Effector memory CD4-positive, alpha-beta T cell (primary cell): Measurements from ENCODE around the gene SSR4.
A peak's percentile ranks its signal among the peaks of the same experiment; 100 is the strongest.

Experiments
- DNase-seq, 3 donors: peaks; one replicate each; pipeline ENCODE4 v3.0.0-alpha.2; 2020
- H3K27ac ChIP-seq: 2 replicates; pipeline ENCODE4 v1.7.0; 2013; ENCODE audit warnings: mild to moderate bottlenecking, low read length, moderate library complexity; ENCODE audit not compliant: insufficient read depth, poor library complexity, severe bottlenecking
- H3K27me3 ChIP-seq: replicated peaks from 2 replicates; pipeline ENCODE4 v1.7.0; 2013; ENCODE audit warnings: mild to moderate bottlenecking, low read length; ENCODE audit not compliant: insufficient read depth, control insufficient read depth, poor library complexity, severe bottlenecking
- H3K36me3 ChIP-seq: 2 replicates; pipeline ENCODE4 v1.7.0; 2013; ENCODE audit warnings: mild to moderate bottlenecking, low read length, moderate library complexity; ENCODE audit not compliant: control insufficient read depth, insufficient read depth
- H3K4me1 ChIP-seq: 2 replicates; pipeline ENCODE4 v1.7.0; 2013; ENCODE audit warnings: low read length, mild to moderate bottlenecking; ENCODE audit not compliant: control insufficient read depth, insufficient read depth, poor library complexity, severe bottlenecking
- H3K4me3 ChIP-seq: 2 replicates; pipeline ENCODE4 v1.7.0; 2013; ENCODE audit warnings: low read length, low read depth, mild to moderate bottlenecking; ENCODE audit not compliant: insufficient read depth, poor library complexity, severe bottlenecking
- H3K9me3 ChIP-seq: 2 replicates; pipeline ENCODE4 v1.7.0; 2013; ENCODE audit warnings: mild to moderate bottlenecking, low read length, moderate library complexity; ENCODE audit not compliant: control insufficient read depth

SSR4 gene

GRCh38 chrX:153794897-153795816, 689 bp downstream of the SSR4 start:
- no peak for DNase-seq
- peak overlapping the region; percentile 78 for H3K4me3 ChIP-seq
- peaks cover 18% of the 10 kb centered on the region for H3K4me1 ChIP-seq
- H3K36me3 ChIP-seq = peaks cover 13% of the 10 kb centered on the region
- H3K27me3 ChIP-seq = no peaks in the 10 kb centered on the region
- H3K27ac ChIP-seq = peak overlapping the region; percentile 80
- no peaks in the 10 kb centered on the region for H3K9me3 ChIP-seq

- H3K4me3 ChIP-seq = no peak overlapping the region
- H3K27ac ChIP-seq = no peak overlapping the region
- peaks cover 9% of the 10 kb centered on the region for H3K36me3 ChIP-seq
- H3K9me3 ChIP-seq = no peaks in the 10 kb centered on the region
- no peak for DNase-seq
- no peaks in the 10 kb centered on the region for H3K27me3 ChIP-seq
- H3K4me1 ChIP-seq = peaks cover 18% of the 10 kb centered on the region
Measured at GRCh38 chrX:153797415-153798015, 3.0 kb downstream of the SSR4 start.

DNA sequence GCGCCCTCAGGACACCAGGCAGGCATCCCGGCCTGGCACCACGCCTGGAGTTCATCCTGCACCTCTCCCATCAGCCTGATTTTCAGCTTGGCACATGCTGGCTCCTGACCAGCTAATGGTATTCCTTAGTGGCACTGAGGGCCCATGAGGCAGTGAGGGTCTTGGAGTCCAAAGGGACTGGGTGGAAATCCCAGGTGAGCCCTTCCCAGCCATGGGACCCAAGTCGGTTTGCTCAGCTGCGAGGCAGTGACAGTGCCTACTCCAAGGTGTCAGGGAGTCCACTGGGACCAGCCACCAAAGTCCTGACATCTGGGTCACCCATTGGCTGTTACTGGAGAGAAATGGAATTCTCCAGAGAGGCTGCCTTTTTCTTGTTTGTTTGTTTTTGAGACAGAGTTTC, 4.9 kb downstream of the SSR4 start:
- no peak overlapping the region for H3K27ac ChIP-seq

DNA sequence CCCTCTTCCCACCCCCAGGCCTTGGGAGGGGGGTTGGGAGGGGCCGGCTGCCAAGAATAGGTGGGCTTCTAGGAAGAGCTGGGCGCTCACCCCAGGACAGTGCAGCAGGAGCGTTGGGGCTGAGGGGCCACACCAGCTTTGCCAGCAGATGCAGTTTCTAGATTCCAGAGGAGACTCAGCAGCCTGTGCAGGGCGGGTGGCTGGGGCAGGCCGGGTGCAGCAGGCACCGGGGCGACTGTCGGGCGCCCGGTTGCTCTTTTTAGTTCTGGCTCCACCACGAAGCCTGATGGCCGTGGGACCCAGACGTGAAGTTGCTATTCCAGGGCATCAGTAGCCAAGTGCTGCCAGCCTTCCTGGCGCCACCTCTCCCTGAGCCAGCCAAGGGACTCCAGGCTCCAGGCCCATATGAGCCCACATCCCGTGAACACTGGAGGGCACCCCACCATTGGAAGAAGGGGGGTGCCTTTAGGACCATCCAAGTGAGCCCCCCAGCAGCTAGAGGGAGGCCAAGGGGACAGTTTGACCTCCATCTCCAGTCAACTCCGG, 5.8 kb downstream of the SSR4 start:
- peaks cover 10% of the 10 kb centered on the region for H3K4me1 ChIP-seq
- no peak overlapping the region for H3K27ac ChIP-seq
- no peaks in the 10 kb centered on the region for H3K9me3 ChIP-seq
- peaks cover 9% of the 10 kb centered on the region for H3K36me3 ChIP-seq
- H3K4me3 ChIP-seq = no peak overlapping the region
- no peaks in the 10 kb centered on the region for H3K27me3 ChIP-seq
- DNase-seq = no peak

More for the DNA sequence above, 4.9 kb downstream of the SSR4 start:
- Histone ChIP-seq H3K4me1 (peaks cover 10% of the 10 kb centered on the region), H3K9me3 (no peaks in the 10 kb centered on the region), H3K27me3 (no peaks in the 10 kb centered on the region), H3K36me3 (peaks cover 9% of the 10 kb centered on the region), H3K4me3 (no peak overlapping the region)
- no peak for DNase-seq

- no peak overlapping the region for H3K27ac ChIP-seq
- no peak for DNase-seq
Measured at GRCh38 chrX:153800746-153801145, 6.3 kb downstream of the SSR4 start.

DNA sequence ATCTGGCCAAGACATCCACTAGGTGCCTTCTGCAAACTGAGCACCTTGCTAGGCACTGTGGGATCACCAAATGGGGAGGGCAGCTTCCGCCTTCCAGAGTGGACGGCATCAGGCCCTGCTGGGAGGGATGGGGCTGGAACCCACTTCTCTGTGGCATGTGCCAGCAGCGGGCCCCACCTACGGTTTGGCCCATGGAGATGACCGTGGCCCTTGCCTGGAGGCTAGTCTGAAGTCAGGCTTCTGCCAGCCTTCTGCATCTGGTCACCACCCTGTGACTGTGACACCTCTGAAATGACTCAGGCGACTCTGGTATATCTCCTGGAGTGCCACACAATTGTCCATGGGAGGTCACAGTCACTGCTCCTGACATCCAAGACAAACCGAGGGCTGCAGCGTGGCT, 7.2 kb downstream of the SSR4 start:
- H3K36me3 ChIP-seq = peaks cover 9% of the 10 kb centered on the region
- no peak for DNase-seq

More at GRCh38 chrX:153800746-153801145, 6.3 kb downstream of the SSR4 start:
- Histone ChIP-seq H3K4me3 (no peak overlapping the region), H3K27me3 (no peaks in the 10 kb centered on the region), H3K4me1 (peaks cover 6% of the 10 kb centered on the region), H3K9me3 (no peaks in the 10 kb centered on the region), H3K36me3 (peaks cover 9% of the 10 kb centered on the region)

GRCh38 chrX:153802513-153803045, 8.1 kb downstream of the SSR4 start:
- no peak for DNase-seq
- Histone ChIP-seq H3K4me3 (no peak overlapping the region), H3K27me3 (no peaks in the 10 kb centered on the region), H3K4me1 (no peaks in the 10 kb centered on the region), H3K36me3 (peaks cover 5% of the 10 kb centered on the region), H3K27ac (no peak overlapping the region), H3K9me3 (no peaks in the 10 kb centered on the region)

More for the DNA sequence above, 7.2 kb downstream of the SSR4 start:
- no peaks in the 10 kb centered on the region for H3K4me1 ChIP-seq
- no peak overlapping the region for H3K27ac ChIP-seq
- H3K9me3 ChIP-seq = no peaks in the 10 kb centered on the region
- no peaks in the 10 kb centered on the region for H3K27me3 ChIP-seq
- no peak overlapping the region for H3K4me3 ChIP-seq

DNA sequence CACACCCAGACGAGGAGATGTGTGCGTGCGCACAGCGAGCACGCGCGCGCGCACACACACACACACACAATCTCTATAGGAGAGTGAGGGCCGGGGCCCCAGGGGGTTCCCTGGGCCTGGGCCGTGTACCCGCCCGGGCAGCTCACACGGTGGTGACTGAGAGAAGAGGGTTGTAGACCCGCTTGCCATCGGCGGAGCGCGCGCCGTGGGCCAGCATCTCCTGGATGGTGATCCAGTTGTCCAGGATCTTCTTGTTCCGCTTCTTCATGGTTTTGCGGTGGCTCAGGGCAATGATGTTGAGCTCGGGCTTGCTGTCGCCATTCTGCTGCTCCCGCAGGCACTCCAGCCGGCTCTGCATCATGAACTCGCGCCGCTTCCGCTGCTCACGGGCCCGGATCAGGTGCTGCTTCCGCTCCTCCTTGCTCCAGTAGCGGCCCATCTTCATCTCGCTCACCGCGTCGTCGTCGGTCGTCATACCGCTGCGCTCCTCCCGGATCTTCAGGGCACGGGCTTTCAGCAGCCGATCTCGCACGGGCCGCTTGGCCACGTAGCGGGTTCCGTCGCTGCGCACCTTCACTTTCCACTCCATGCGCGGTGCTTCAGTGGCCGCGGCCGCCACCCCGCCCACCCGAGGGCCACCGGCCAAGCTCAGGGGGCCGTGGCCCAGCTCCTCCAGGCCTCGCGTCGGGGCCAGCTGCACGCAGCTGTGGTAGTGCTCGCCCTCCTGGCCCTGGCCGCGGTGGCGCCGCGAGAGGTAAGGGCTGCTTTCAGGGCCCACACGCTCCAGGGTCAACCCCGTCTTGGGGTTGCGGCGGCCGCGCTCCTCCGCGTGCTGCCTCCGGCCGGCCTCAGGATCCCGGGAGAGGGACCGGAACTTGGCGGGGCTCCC, 9.0 kb downstream of the SSR4 start:
- Histone ChIP-seq H3K4me3 (no peak overlapping the region), H3K4me1 (no peaks in the 10 kb centered on the region), H3K27me3 (no peaks in the 10 kb centered on the region), H3K36me3 (peaks cover 5% of the 10 kb centered on the region), H3K9me3 (no peaks in the 10 kb centered on the region), H3K27ac (no peak overlapping the region)
- DNase-seq = no peak

GRCh38 chrX:153804100-153804595, 9.7 kb downstream of the SSR4 start:
- H3K4me1 ChIP-seq = no peaks in the 10 kb centered on the region
- no peaks in the 10 kb centered on the region for H3K9me3 ChIP-seq
- no peaks in the 10 kb centered on the region for H3K36me3 ChIP-seq
- no peak overlapping the region for H3K27ac ChIP-seq
- no peaks in the 10 kb centered on the region for H3K27me3 ChIP-seq
- DNase-seq = no peak
- no peak overlapping the region for H3K4me3 ChIP-seq
